ENCODE results near the gene FKBP2. TPM values are rescaled to one million over a fixed set of nuclear protein-coding genes. Genes with fewer than 3 reads are reported as not detected.

Gene FKBP2
- polyA plus RNA-seq, 1 donor: 79.3 TPM

- WGBS (ENCODE audit: insufficient coverage, low lambda C conversion rate): no CpG with 5 or more reads among the region's 7 CpGs
- Histone ChIP-seq H3K4me1 (ENCODE audit: control insufficient read depth, insufficient read depth, low read length) (peaks cover 25% of the 10 kb centered on the region), H3K36me3 (ENCODE audit: control insufficient read depth, insufficient read depth, low read length) (peaks cover 56% of the 10 kb centered on the region), H3K27ac (ENCODE audit: low read length) (no peak overlapping the region), H3K27me3 (ENCODE audit: control insufficient read depth, insufficient read depth, low read length) (no peaks in the 10 kb centered on the region), H3K9me3 (ENCODE audit: control insufficient read depth, low read depth, low read length) (no peaks in the 10 kb centered on the region), H3K4me3 (ENCODE audit: low read length) (no peak overlapping the region)
- peak; percentile 81 to 85 for DNase-seq
Measured at GRCh38 chr11:64204464-64204989, 36.4 kb upstream of the FKBP2 start.

GRCh38 chr11:64206457-64207255 lies 34.2 kb upstream of the FKBP2 start, which contains the start of gene FERMT3:
Gene FERMT3, plus strand, starts transcription at chr11:64206721. Its CDS starts 644 bp downstream, at chr11:64207365.
- peak; percentile 86 to 95 for DNase-seq
- Histone ChIP-seq H3K27ac (ENCODE audit: low read length) (peak within 1 kb of the TSS; percentile 87), H3K27me3 (ENCODE audit: control insufficient read depth, insufficient read depth, low read length) (no peaks in the 10 kb centered on the region), H3K4me1 (ENCODE audit: control insufficient read depth, insufficient read depth, low read length) (peaks cover 25% of the 10 kb centered on the region), H3K36me3 (ENCODE audit: control insufficient read depth, insufficient read depth, low read length) (peaks cover 42% of the 10 kb centered on the region), H3K9me3 (ENCODE audit: control insufficient read depth, low read depth, low read length) (no peaks in the 10 kb centered on the region), H3K4me3 (ENCODE audit: low read length) (peak within 1 kb of the TSS; percentile 43)
- WGBS (ENCODE audit: insufficient coverage, low lambda C conversion rate): no CpG with 5 or more reads among the region's 27 CpGs

- peak; percentile 48 to 62 for DNase-seq
- H3K36me3 ChIP-seq (ENCODE audit: control insufficient read depth, insufficient read depth, low read length): peaks cover 44% of the 10 kb centered on the region
- no peaks in the 10 kb centered on the region for H3K27me3 ChIP-seq (ENCODE audit: control insufficient read depth, insufficient read depth, low read length)
- peak overlapping the region; percentile 43 for H3K4me3 ChIP-seq (ENCODE audit: low read length)
- H3K27ac ChIP-seq (ENCODE audit: low read length): peak overlapping the region; percentile 87
- H3K9me3 ChIP-seq (ENCODE audit: control insufficient read depth, low read depth, low read length): no peaks in the 10 kb centered on the region
- WGBS (ENCODE audit: insufficient coverage, low lambda C conversion rate): no CpG with 5 or more reads among the region's 30 CpGs
- peaks cover 25% of the 10 kb centered on the region for H3K4me1 ChIP-seq (ENCODE audit: control insufficient read depth, insufficient read depth, low read length)
Measured at GRCh38 chr11:64207256-64208085, 33.4 kb upstream of the FKBP2 start.

- no CpG with 5 or more reads among the region's 23 CpGs for WGBS (ENCODE audit: insufficient coverage, low lambda C conversion rate)
- no peak for DNase-seq
- Histone ChIP-seq H3K9me3 (ENCODE audit: control insufficient read depth, low read depth, low read length) (no peaks in the 10 kb centered on the region), H3K27me3 (ENCODE audit: control insufficient read depth, insufficient read depth, low read length) (no peaks in the 10 kb centered on the region), H3K4me1 (ENCODE audit: control insufficient read depth, insufficient read depth, low read length) (peaks cover 25% of the 10 kb centered on the region), H3K4me3 (ENCODE audit: low read length) (no peak overlapping the region), H3K36me3 (ENCODE audit: control insufficient read depth, insufficient read depth, low read length) (peaks cover 36% of the 10 kb centered on the region), H3K27ac (ENCODE audit: low read length) (peak overlapping the region; percentile 15)
Measured at GRCh38 chr11:64208086-64208795, 32.7 kb upstream of the FKBP2 start.

- DNase-seq: no peak
- WGBS (ENCODE audit: insufficient coverage, low lambda C conversion rate): no CpG with 5 or more reads among the region's 18 CpGs
- Histone ChIP-seq H3K4me3 (ENCODE audit: low read length) (no peak overlapping the region), H3K27ac (ENCODE audit: low read length) (no peak overlapping the region), H3K9me3 (ENCODE audit: control insufficient read depth, low read depth, low read length) (no peaks in the 10 kb centered on the region), H3K4me1 (ENCODE audit: control insufficient read depth, insufficient read depth, low read length) (peaks cover 25% of the 10 kb centered on the region), H3K36me3 (ENCODE audit: control insufficient read depth, insufficient read depth, low read length) (peaks cover 29% of the 10 kb centered on the region), H3K27me3 (ENCODE audit: control insufficient read depth, insufficient read depth, low read length) (no peaks in the 10 kb centered on the region)
Measured at GRCh38 chr11:64208796-64209562, 31.9 kb upstream of the FKBP2 start.

- no peaks in the 10 kb centered on the region for H3K27me3 ChIP-seq (ENCODE audit: control insufficient read depth, insufficient read depth, low read length)
- no CpG with 5 or more reads among the region's 8 CpGs for WGBS (ENCODE audit: insufficient coverage, low lambda C conversion rate)
- H3K4me3 ChIP-seq (ENCODE audit: low read length): no peak overlapping the region
- H3K4me1 ChIP-seq (ENCODE audit: control insufficient read depth, insufficient read depth, low read length): peaks cover 25% of the 10 kb centered on the region
- DNase-seq: no peak
- peaks cover 25% of the 10 kb centered on the region for H3K36me3 ChIP-seq (ENCODE audit: control insufficient read depth, insufficient read depth, low read length)
- no peaks in the 10 kb centered on the region for H3K9me3 ChIP-seq (ENCODE audit: control insufficient read depth, low read depth, low read length)
- H3K27ac ChIP-seq (ENCODE audit: low read length): no peak overlapping the region
Measured at GRCh38 chr11:64209563-64209843, 31.4 kb upstream of the FKBP2 start.

GRCh38 chr11:64210301-64211020 lies 30.4 kb upstream of the FKBP2 start:
- Histone ChIP-seq H3K27ac (ENCODE audit: low read length) (no peak overlapping the region), H3K9me3 (ENCODE audit: control insufficient read depth, low read depth, low read length) (no peaks in the 10 kb centered on the region), H3K36me3 (ENCODE audit: control insufficient read depth, insufficient read depth, low read length) (peaks cover 19% of the 10 kb centered on the region), H3K27me3 (ENCODE audit: control insufficient read depth, insufficient read depth, low read length) (no peaks in the 10 kb centered on the region), H3K4me3 (ENCODE audit: low read length) (no peak overlapping the region), H3K4me1 (ENCODE audit: control insufficient read depth, insufficient read depth, low read length) (peaks cover 24% of the 10 kb centered on the region)
- 90% methylated on average over 2 of the region's 24 CpGs for WGBS (ENCODE audit: insufficient coverage, low lambda C conversion rate)
- DNase-seq: no peak

GRCh38 chr11:64211181-64211872 lies 29.6 kb upstream of the FKBP2 start:
- WGBS (ENCODE audit: insufficient coverage, low lambda C conversion rate): no CpG with 5 or more reads among the region's 30 CpGs
- Histone ChIP-seq H3K4me1 (ENCODE audit: control insufficient read depth, insufficient read depth, low read length) (peaks cover 16% of the 10 kb centered on the region), H3K36me3 (ENCODE audit: control insufficient read depth, insufficient read depth, low read length) (peaks cover 15% of the 10 kb centered on the region), H3K27ac (ENCODE audit: low read length) (no peak overlapping the region), H3K4me3 (ENCODE audit: low read length) (no peak overlapping the region), H3K27me3 (ENCODE audit: control insufficient read depth, insufficient read depth, low read length) (no peaks in the 10 kb centered on the region), H3K9me3 (ENCODE audit: control insufficient read depth, low read depth, low read length) (no peaks in the 10 kb centered on the region)
- DNase-seq: no peak

- Histone ChIP-seq H3K4me3 (ENCODE audit: low read length) (no peak overlapping the region), H3K27me3 (ENCODE audit: control insufficient read depth, insufficient read depth, low read length) (no peaks in the 10 kb centered on the region), H3K9me3 (ENCODE audit: control insufficient read depth, low read depth, low read length) (no peaks in the 10 kb centered on the region), H3K4me1 (ENCODE audit: control insufficient read depth, insufficient read depth, low read length) (no peaks in the 10 kb centered on the region), H3K36me3 (ENCODE audit: control insufficient read depth, insufficient read depth, low read length) (peaks cover 20% of the 10 kb centered on the region), H3K27ac (ENCODE audit: low read length) (no peak overlapping the region)
- no peak for DNase-seq
- no CpG with 5 or more reads among the region's 6 CpGs for WGBS (ENCODE audit: insufficient coverage, low lambda C conversion rate)
Measured at GRCh38 chr11:64216879-64217278, 24.0 kb upstream of the FKBP2 start.
